ENCODE measurements around the gene DAPK1.

DAPK1 gene

GRCh38 chr9:87713278-87713987 lies 215.8 kb downstream of the DAPK1 start (continued):
- TF ChIP-seq, protein P1, sequence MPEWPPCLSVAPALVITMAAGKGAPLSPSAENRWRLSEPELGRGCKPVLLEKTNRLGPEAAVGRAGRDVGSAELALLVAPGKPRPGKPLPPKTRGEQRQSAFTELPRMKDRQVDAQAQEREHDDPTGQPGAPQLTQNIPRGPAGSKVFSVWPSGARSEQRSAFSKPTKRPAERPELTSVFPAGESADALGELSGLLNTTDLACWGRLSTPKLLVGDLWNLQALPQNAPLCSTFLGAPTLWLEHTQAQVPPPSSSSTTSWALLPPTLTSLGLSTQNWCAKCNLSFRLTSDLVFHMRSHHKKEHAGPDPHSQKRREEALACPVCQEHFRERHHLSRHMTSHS (tag by site-specific recombination; IDR thresholded peaks at IDR 0.05), result peak; percentile 25; the same call in 1 of the 2 replicates
- TF ChIP-seq ZNF391 (tag by site-specific recombination; IDR thresholded peaks at IDR 0.05; ENCODE audit: borderline replicate concordance, low read depth), result no peak
- TF ChIP-seq ZSCAN30 (tag by site-specific recombination; IDR thresholded peaks at IDR 0.05), result no peak
- no peak for TF ChIP-seq ZNF658 (tag by site-specific recombination; IDR thresholded peaks at IDR 0.05)
- TF ChIP-seq ZNF214 (tag by site-specific recombination; IDR thresholded peaks at IDR 0.05; ENCODE audit: borderline replicate concordance), result no peak
- TF ChIP-seq ZSCAN4 (tag by site-specific recombination; IDR thresholded peaks at IDR 0.05), result no peak; the same call in none of the 2 replicates
- TF ChIP-seq, protein P2, sequence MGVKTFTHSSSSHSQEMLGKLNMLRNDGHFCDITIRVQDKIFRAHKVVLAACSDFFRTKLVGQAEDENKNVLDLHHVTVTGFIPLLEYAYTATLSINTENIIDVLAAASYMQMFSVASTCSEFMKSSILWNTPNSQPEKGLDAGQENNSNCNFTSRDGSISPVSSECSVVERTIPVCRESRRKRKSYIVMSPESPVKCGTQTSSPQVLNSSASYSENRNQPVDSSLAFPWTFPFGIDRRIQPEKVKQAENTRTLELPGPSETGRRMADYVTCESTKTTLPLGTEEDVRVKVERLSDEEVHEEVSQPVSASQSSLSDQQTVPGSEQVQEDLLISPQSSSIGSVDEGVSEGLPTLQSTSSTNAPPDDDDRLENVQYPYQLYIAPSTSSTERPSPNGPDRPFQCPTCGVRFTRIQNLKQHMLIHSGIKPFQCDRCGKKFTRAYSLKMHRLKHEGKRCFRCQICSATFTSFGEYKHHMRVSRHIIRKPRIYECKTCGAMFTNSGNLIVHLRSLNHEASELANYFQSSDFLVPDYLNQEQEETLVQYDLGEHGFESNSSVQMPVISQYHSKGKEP (tag by site-specific recombination; IDR thresholded peaks at IDR 0.05), result no peak
- 0 out of 2 replicates have a peak, but pooled peaks have one; percentile 27 for TF ChIP-seq ZNF202 (tag by site-specific recombination; IDR thresholded peaks at IDR 0.05; ENCODE audit: borderline replicate concordance)
- TF ChIP-seq ZNF366 (tag by site-specific recombination; conservative IDR thresholded peaks at IDR 0.05), result peak; percentile 67
- TF ChIP-seq, protein P3, sequence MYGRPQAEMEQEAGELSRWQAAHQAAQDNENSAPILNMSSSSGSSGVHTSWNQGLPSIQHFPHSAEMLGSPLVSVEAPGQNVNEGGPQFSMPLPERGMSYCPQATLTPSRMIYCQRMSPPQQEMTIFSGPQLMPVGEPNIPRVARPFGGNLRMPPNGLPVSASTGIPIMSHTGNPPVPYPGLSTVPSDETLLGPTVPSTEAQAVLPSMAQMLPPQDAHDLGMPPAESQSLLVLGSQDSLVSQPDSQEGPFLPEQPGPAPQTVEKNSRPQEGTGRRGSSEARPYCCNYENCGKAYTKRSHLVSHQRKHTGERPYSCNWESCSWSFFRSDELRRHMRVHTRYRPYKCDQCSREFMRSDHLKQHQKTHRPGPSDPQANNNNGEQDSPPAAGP (tag by site-specific recombination; IDR thresholded peaks at IDR 0.05), result 0 out of 2 replicates have a peak, but pooled peaks have one; percentile 39
- peak; percentile 67; the same call in 1 of the 2 replicates for TF ChIP-seq ZNF639 (tag by site-specific recombination; IDR thresholded peaks at IDR 0.05)
- TF ChIP-seq ZNF157 (tag by site-specific recombination; IDR thresholded peaks at IDR 0.05), result no peak
- TF ChIP-seq KLF7 (tag by site-specific recombination; IDR thresholded peaks at IDR 0.05; ENCODE audit: borderline replicate concordance), result 0 out of 2 replicates have a peak, but pooled peaks have one; percentile 18
- TF ChIP-seq GLI4 (tag by site-specific recombination; IDR thresholded peaks at IDR 0.05), result 0 out of 2 replicates have a peak, but pooled peaks have one; percentile 57
- no peak for TF ChIP-seq ZNF10 (tag by site-specific recombination; IDR thresholded peaks at IDR 0.05)
- no peak for TF ChIP-seq ZFP37 (tag by site-specific recombination; IDR thresholded peaks at IDR 0.05)
- TF ChIP-seq ZBTB49 (tag by site-specific recombination; IDR thresholded peaks at IDR 0.05; ENCODE audit: low read depth), result no peak
- no peak for TF ChIP-seq ZNF677 (tag by site-specific recombination; IDR thresholded peaks at IDR 0.05)
- no peak for TF ChIP-seq ZBTB10 (tag by site-specific recombination; IDR thresholded peaks at IDR 0.05)
- TF ChIP-seq YY1 (tag by site-specific recombination; IDR thresholded peaks at IDR 0.05), result no peak; the same call in 1 of the 2 replicates
- no peak for TF ChIP-seq ZNF24 (tag by site-specific recombination; IDR thresholded peaks at IDR 0.05)
- TF ChIP-seq TRIM28 (IDR thresholded peaks at IDR 0.05; ENCODE audit: borderline replicate concordance, low read length), result no peak
- 0 out of 2 replicates have a peak, but pooled peaks have one; percentile 14 for TF ChIP-seq ZNF548 (tag by site-specific recombination; IDR thresholded peaks at IDR 0.05)
- TF ChIP-seq ZNF501 (tag by site-specific recombination; IDR thresholded peaks at IDR 0.05), result no peak
- TF ChIP-seq BCL6B (tag by site-specific recombination; IDR thresholded peaks at IDR 0.05), result no peak
